ENCODE measurements around the gene RUNX1.
"Not testable (repeated sequence)": the region's sequence is repeated elsewhere in the genome, so short reads cannot be mapped to it uniquely, and the experiment has no call there.

The RUNX1 gene

DNA sequence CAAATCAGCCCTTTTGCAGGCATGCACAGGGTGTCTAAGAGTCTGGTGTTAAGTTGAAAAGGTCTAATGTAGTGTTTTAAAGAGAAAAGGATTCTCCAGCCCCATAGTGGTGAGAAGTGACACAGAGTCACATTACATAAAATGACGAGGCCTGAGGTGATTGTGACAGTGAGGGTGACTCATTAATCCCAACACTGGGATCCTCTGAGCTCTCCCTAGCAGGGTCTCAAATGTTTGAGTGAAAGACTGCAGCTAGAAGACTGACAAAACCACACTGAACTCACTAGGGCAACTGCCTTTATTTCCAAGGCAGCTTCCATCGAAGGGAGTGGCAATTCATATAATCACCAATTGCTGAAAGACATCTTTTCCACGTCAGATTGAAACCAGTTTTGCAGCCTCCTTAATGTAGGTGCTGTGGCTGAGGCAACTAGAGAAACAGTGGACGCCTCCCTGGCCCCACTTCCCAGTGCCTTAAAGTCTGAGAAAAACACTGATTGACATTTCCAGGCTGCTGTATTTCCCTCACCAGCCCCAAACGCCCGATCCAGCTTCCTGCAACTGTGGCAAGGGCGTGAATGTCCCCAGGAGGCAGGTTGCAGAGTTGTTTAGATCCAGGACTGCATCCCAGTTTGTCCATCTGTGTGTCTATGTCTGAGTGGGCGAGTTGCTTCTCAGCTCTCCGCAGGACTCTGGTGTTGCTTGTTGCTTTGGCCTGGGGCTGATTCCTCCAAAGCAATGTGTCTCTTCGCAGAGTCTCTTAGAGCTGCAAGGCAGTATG lies 81.4 kb downstream of the RUNX1 start:
- no peaks in the 10 kb centered on the region for H3K79me2 ChIP-seq
- H3K27me3 ChIP-seq (ENCODE audit: control insufficient read depth, insufficient read depth, low read length): no peaks in the 10 kb centered on the region
- TF ChIP-seq, protein P1, sequence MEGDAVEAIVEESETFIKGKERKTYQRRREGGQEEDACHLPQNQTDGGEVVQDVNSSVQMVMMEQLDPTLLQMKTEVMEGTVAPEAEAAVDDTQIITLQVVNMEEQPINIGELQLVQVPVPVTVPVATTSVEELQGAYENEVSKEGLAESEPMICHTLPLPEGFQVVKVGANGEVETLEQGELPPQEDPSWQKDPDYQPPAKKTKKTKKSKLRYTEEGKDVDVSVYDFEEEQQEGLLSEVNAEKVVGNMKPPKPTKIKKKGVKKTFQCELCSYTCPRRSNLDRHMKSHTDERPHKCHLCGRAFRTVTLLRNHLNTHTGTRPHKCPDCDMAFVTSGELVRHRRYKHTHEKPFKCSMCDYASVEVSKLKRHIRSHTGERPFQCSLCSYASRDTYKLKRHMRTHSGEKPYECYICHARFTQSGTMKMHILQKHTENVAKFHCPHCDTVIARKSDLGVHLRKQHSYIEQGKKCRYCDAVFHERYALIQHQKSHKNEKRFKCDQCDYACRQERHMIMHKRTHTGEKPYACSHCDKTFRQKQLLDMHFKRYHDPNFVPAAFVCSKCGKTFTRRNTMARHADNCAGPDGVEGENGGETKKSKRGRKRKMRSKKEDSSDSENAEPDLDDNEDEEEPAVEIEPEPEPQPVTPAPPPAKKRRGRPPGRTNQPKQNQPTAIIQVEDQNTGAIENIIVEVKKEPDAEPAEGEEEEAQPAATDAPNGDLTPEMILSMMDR (IDR thresholded peaks at IDR 0.05): no peak
- H2AFZ ChIP-seq: no peak overlapping the region
- H3K4me3 ChIP-seq (ENCODE audit: low read depth, low read length): no peak overlapping the region
- H3K4me2 ChIP-seq (ENCODE audit: low read length): no peak overlapping the region
- H3K4me1 ChIP-seq: no peaks in the 10 kb centered on the region
- no peaks in the 10 kb centered on the region for H3K9me3 ChIP-seq (ENCODE audit: control insufficient read depth, low read length)
- no peaks in the 10 kb centered on the region for H3K36me3 ChIP-seq (ENCODE audit: control insufficient read depth, insufficient read depth, low read length)
- H3K9ac ChIP-seq: no peak overlapping the region
- H3K27ac ChIP-seq: no peak overlapping the region

DNA sequence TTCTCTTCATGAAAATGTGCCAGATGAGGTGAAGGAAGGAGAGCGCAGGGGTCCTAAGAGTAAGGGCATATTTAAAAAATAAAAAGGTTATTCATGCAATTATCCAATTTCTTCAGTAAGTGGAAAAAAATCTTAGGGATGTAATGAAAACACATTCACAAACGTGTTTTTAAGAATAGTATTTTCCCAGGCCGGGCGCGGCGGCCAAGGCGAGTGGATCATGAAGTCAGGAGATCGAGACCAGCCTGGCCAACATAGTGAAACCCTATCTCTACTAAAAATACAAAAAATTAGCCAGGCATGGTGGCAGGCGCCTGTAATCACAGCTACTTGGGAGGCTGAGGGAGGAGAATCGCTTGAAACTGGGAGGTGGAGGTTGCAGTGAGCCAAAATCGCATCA lies 82.2 kb downstream of the RUNX1 start:
- H3K36me3 ChIP-seq (ENCODE audit: control insufficient read depth, insufficient read depth, low read length); H3K79me2 ChIP-seq; H3K27me3 ChIP-seq (ENCODE audit: control insufficient read depth, insufficient read depth, low read length); H3K4me3 ChIP-seq (ENCODE audit: low read depth, low read length); H3K4me1 ChIP-seq; H3K4me2 ChIP-seq (ENCODE audit: low read length); H3K27ac ChIP-seq; H3K9ac ChIP-seq; H2AFZ ChIP-seq; H3K9me3 ChIP-seq (ENCODE audit: control insufficient read depth, low read length): not testable (repeated sequence)

DNA sequence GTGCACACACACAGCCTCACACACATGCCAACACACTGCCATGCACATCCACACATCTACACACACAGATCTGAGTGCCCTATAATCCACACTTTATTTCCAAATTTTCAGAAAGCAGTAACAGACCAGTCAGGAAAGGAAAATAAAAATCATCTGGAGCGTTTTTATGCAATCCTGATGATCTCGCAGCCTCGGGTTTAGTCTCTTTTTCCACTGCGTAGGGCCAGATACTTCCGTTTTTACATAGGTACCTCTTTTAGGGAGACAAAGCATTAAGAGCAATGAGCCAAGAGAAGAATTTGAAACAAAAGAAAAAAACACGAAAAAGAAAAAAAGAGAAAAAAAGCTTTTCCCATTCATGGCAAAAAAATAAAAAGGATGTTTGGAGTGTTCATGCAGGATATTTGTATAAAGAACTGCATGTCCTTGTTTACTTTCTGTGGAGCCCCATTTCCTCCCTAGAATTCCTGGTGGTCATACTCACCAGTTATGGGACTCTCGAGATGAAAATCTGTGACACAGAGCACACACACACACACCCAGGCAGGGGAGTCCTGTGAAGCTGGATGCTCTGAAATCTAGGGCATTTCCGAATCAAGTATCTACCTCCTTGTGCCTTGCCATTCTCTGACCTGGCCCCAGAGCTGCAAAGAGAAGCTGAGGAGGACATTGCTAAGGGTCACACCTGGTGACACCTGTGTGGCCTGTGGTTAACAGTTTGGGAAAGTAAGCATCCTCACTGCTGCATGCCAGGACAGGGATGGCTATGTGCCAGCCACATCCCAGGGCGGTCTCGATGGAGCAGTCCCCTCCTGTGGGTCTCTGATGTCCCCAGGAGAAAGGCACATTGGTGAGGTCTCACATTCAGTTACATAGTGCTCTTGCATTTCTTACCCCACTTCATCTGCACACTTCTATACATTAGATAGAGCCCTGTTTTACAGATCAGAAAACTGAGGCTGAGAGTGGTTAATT lies 83.6 kb downstream of the RUNX1 start:
- H3K4me1 ChIP-seq: no peaks in the 10 kb centered on the region
- no peak overlapping the region for H3K9ac ChIP-seq
- no peak overlapping the region for H3K4me2 ChIP-seq (ENCODE audit: low read length)
- TF ChIP-seq, protein P1 (IDR thresholded peaks at IDR 0.05): no peak
- no peaks in the 10 kb centered on the region for H3K36me3 ChIP-seq (ENCODE audit: control insufficient read depth, insufficient read depth, low read length)
- H3K9me3 ChIP-seq (ENCODE audit: control insufficient read depth, low read length): no peaks in the 10 kb centered on the region
- no peaks in the 10 kb centered on the region for H3K27me3 ChIP-seq (ENCODE audit: control insufficient read depth, insufficient read depth, low read length)
- no peak overlapping the region for H2AFZ ChIP-seq
- no peak overlapping the region for H3K4me3 ChIP-seq (ENCODE audit: low read depth, low read length)
- no peak overlapping the region for H3K27ac ChIP-seq
- H3K79me2 ChIP-seq: no peaks in the 10 kb centered on the region

DNA sequence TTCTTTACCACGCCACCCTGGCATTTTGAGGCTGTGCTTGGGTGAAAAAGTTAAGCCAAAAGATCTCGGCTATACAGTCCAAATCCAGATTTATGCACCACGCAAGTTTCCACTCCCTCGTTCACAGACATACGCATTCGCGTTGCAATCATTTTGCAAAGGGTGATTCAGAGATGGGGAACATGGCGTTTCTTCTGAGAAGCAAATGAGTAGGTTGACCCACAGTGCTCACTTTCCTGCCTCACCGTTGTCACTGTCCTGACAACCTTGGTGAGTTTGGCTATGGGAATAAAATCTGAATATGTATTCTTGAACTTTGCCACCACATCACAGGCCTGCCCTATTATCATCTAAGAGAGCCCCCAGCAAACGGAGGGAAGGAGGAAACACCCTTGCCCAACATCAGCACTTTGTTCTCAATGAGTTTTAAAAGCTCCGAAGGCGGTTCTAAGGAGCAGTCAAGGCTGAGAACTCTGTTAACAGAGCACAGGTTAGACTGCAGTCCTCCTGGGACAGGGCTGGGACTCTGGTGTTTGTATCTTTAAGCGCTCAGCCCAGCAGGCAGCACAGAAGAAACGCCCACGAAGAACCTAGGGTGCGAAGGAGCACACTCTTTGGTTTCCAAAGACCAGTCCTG lies 86.4 kb downstream of the RUNX1 start:
- TF ChIP-seq, protein P1 (IDR thresholded peaks at IDR 0.05): no peak

DNA sequence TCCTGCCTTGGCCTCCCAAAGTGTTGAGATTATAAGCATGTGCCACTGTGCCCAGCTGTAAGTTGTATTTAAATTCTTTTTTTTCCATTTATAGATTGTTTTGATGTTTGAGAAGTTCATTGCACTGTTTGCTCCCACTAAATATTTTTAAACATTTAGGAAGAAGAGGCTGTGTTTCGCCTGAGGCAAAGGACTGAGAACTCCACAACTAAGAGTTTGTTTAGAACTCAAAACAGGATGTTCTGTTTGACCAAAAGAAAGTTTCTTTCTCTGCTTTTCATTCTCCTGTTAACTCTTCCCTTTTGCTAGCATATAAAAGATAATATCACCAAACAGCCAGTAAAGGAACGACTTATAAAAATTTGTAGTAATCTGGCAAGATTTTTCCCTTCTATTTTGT lies 87.0 kb downstream of the RUNX1 start:
- Histone ChIP-seq H3K27ac (no peak overlapping the region), H3K4me3 (ENCODE audit: low read depth, low read length) (no peak overlapping the region), H2AFZ (no peak overlapping the region), H3K4me1 (no peaks in the 10 kb centered on the region), H3K27me3 (ENCODE audit: control insufficient read depth, insufficient read depth, low read length) (no peaks in the 10 kb centered on the region), H3K9me3 (ENCODE audit: control insufficient read depth, low read length) (no peaks in the 10 kb centered on the region), H3K79me2 (no peaks in the 10 kb centered on the region), H3K36me3 (ENCODE audit: control insufficient read depth, insufficient read depth, low read length) (no peaks in the 10 kb centered on the region), H3K9ac (no peak overlapping the region), H3K4me2 (ENCODE audit: low read length) (no peak overlapping the region)
- TF ChIP-seq, protein P1 (IDR thresholded peaks at IDR 0.05): no peak

More for the DNA sequence above, 86.4 kb downstream of the RUNX1 start:
- Histone ChIP-seq H3K36me3 (ENCODE audit: control insufficient read depth, insufficient read depth, low read length) (no peaks in the 10 kb centered on the region), H3K9ac (no peak overlapping the region), H3K4me1 (no peaks in the 10 kb centered on the region), H3K9me3 (ENCODE audit: control insufficient read depth, low read length) (no peaks in the 10 kb centered on the region), H2AFZ (no peak overlapping the region), H3K4me2 (ENCODE audit: low read length) (no peak overlapping the region), H3K27ac (no peak overlapping the region), H3K27me3 (ENCODE audit: control insufficient read depth, insufficient read depth, low read length) (no peaks in the 10 kb centered on the region), H3K4me3 (ENCODE audit: low read depth, low read length) (no peak overlapping the region), H3K79me2 (no peaks in the 10 kb centered on the region)
